GM19468 (cell line): ENCODE measurements around the gene MEAK7.

Experiments
- ATAC-seq: cut with Tn5 transposase; IDR thresholded peaks from one replicate; pipeline ENCODE4 v1.9.1; 2021; ENCODE audit warnings: mild to moderate bottlenecking, moderate library complexity, moderate number of reproducible peaks; ENCODE audit not compliant: unreplicated experiment; ENCODE audit errors: extremely low read depth

The MEAK7 gene

GRCh38 chr16:84497418-84498222 lies 6.8 kb downstream of the MEAK7 start:
- no peak for ATAC-seq

GRCh38 chr16:84496991-84497390 lies 7.5 kb downstream of the MEAK7 start:
- no peak for ATAC-seq

GRCh38 chr16:84495506-84495905 lies 9.0 kb downstream of the MEAK7 start:
- ATAC-seq = no peak

GRCh38 chr16:84489131-84489530 lies 15.3 kb downstream of the MEAK7 start:
- ATAC-seq = no peak

GRCh38 chr16:84487358-84487757 lies 17.1 kb downstream of the MEAK7 start:
- no peak for ATAC-seq

GRCh38 chr16:84486551-84487235 lies 17.8 kb downstream of the MEAK7 start:
- no peak for ATAC-seq

GRCh38 chr16:84486126-84486525 lies 18.3 kb downstream of the MEAK7 start:
- ATAC-seq = no peak

- no peak for ATAC-seq
These were observed 19.0 kb downstream of the MEAK7 start for GRCh38 chr16:84485255-84486010.

- no peak for ATAC-seq
These were observed 19.7 kb downstream of the MEAK7 start for GRCh38 chr16:84484579-84485254.

GRCh38 chr16:84483882-84484565 lies 20.4 kb downstream of the MEAK7 start:
- no peak for ATAC-seq

- no peak for ATAC-seq
These were observed 21.2 kb downstream of the MEAK7 start for GRCh38 chr16:84482951-84483881.

GRCh38 chr16:84482001-84482891 lies 22.2 kb downstream of the MEAK7 start:
- no peak for ATAC-seq

GRCh38 chr16:84481051-84481735 lies 23.3 kb downstream of the MEAK7 start:
- ATAC-seq = no peak

GRCh38 chr16:84479716-84480450 lies 24.6 kb downstream of the MEAK7 start:
- no peak for ATAC-seq

GRCh38 chr16:84478172-84478947 lies 26.1 kb downstream of the MEAK7 start:
- ATAC-seq = no peak

GRCh38 chr16:84477661-84478060 lies 26.8 kb downstream of the MEAK7 start:
- no peak for ATAC-seq
